GM12873 (cell line): ENCODE data around the gene MLPH.

ENCODE experiments used
- CTCF ChIP-seq: IDR thresholded peaks from 2 replicates; pipeline ENCODE4 v1.5.1; 2012; ENCODE audit warnings: low read depth, mild to moderate bottlenecking, moderate library complexity, low read length, control low read depth; ENCODE audit not compliant: insufficient read depth; ENCODE audit errors: missing control alignments

Gene MLPH

GRCh38 chr2:237558961-237559641 is 72.0 kb downstream of the MLPH start:
- TF ChIP-seq CTCF = no peak

- TF ChIP-seq CTCF = no peak
Measured at GRCh38 chr2:237561221-237561620, 74.2 kb downstream of the MLPH start.

GRCh38 chr2:237563816-237564215 is 76.8 kb downstream of the MLPH start:
- no peak for TF ChIP-seq CTCF

GRCh38 chr2:237564526-237565131 is 77.6 kb downstream of the MLPH start:
- TF ChIP-seq CTCF = no peak

- TF ChIP-seq CTCF = no peak
Measured at GRCh38 chr2:237565974-237566373, 78.9 kb downstream of the MLPH start.

GRCh38 chr2:237566401-237567235 is 79.6 kb downstream of the MLPH start, which contains the start of gene PRLH:
TSS of gene PRLH (plus strand) at chr2:237566574. CDS start at chr2:237566574, 0 bp downstream.
- no peak for TF ChIP-seq CTCF

GRCh38 chr2:237567276-237568029 is 80.4 kb downstream of the MLPH start:
- no peak for TF ChIP-seq CTCF
